ENCODE data around the gene C2CD5. TPM values are rescaled to one million over a fixed set of nuclear protein-coding genes. Genes with fewer than 3 reads are reported as not detected.

C2CD5 gene
- total and polyA plus RNA-seq, 2 of the 4 experiments (the other 2 are of a cell fraction), result 14.5 to 15.8 TPM

DNA sequence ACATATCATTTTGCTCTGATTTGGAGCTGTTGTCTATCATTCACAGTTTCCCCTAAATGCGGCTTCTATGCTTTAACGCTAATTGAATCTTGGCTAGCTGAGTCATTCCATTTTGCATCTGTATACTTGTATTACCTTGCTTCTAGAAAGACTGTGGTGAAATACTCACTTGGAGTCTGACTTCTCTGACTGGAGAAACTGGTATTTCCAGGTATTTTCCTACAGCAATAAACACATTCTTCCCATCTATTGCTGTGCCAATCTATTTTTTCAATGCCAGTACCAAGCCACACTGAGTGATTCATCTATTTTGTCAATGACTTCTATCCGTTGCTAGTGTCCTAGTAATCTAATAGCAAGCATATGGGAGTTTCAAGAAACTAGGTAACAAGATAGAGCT is 133.9 kb downstream of the C2CD5 start:
- Histone ChIP-seq H3K9me1 (ENCODE audit: insufficient read depth, low read length) (no peaks in the 10 kb centered on the region), H3K9ac (ENCODE audit: low read depth, low read length) (no peak overlapping the region), H3K27ac (ENCODE audit: insufficient read depth, low read length) (no peak overlapping the region), H4K5ac (ENCODE audit: low read depth, low read length) (no peak overlapping the region), H4K20me1 (ENCODE audit: insufficient read depth, low read length) (no peaks in the 10 kb centered on the region), H4K91ac (ENCODE audit: insufficient read depth, low read depth, low read length) (no peak overlapping the region), H3K4me2 (ENCODE audit: low read depth, low read length) (no peak overlapping the region), H3K36me3 (ENCODE audit: control insufficient read depth, insufficient read depth, low read length) (no peaks in the 10 kb centered on the region), H2BK15ac (ENCODE audit: low read depth, low read length) (no peak overlapping the region), H3K4me3 (ENCODE audit: insufficient read depth, low read depth, low read length) (no peak overlapping the region), H3K4me1 (ENCODE audit: control insufficient read depth, insufficient read depth, low read length) (no peaks in the 10 kb centered on the region), H3K18ac (ENCODE audit: low read depth, low read length) (no peak overlapping the region), H2BK20ac (ENCODE audit: low read depth, low read length) (no peak overlapping the region), H3K4ac (ENCODE audit: low read depth, low read length) (no peak overlapping the region), H3K79me1 (ENCODE audit: low read depth in 1 of 2, low read length in 2 of 2) (no peaks in the 10 kb centered on the region), H2AK5ac (ENCODE audit: low read depth, low read length) (no peak overlapping the region), H3K56ac (ENCODE audit: extremely low read depth, insufficient read depth, low read length) (no peak overlapping the region), H3K23ac (ENCODE audit: low read depth, low read length) (no peak overlapping the region), H3K9me3 (ENCODE audit: control insufficient read depth, insufficient read depth, low read length) (no peaks in the 10 kb centered on the region), H3K27me3 (ENCODE audit: control insufficient read depth, insufficient read depth, low read length) (no peaks in the 10 kb centered on the region), H2BK120ac (ENCODE audit: low read depth, low read length) (no peak overlapping the region), H2BK5ac (ENCODE audit: low read depth, low read length, poor library complexity, severe bottlenecking) (no peak overlapping the region), H2AFZ (replicated peaks; ENCODE audit: low read length, poor library complexity) (no peak overlapping the region), H2AK9ac (replicated peaks; ENCODE audit: low read depth, low read length, poor library complexity) (no peak overlapping the region), H3K14ac (replicated peaks; ENCODE audit: low read depth, low read length) (no peak overlapping the region), H4K8ac (ENCODE audit: low read depth in 2 of 2, low read length in 2 of 2) (no peak overlapping the region)
- ChIA-PET POLR2A (ENCODE audit: unreplicated experiment) (no interaction called here), CTCF (no interaction called here)
- ATAC-seq (ENCODE audit: low read depth) (no peak), DNase-seq (no peak)
- dilution Hi-C loops (cut with HindIII; ENCODE audit: low sequenced_read_pairs, unreplicated experiment) (no loop called here), in situ Hi-C loops (cut with MboI; ENCODE audit: low sequenced_read_pairs) (no loop called here), intact Hi-C loops (cut with micrococcal nuclease) (no loop called here)
- no TSS peak for BruUV-seq (replicated peaks)
- no CpG with 5 or more reads among the region's 3 CpGs for WGBS, 2 experiments (ENCODE audit: extremely low coverage in 2 of 2, insufficient read length in 1 of 2)
- TF ChIP-seq BHLHE40 (IDR thresholded peaks at IDR 0.05; ENCODE audit: low read depth, low read length), result no peak
- TF ChIP-seq, protein P1, sequence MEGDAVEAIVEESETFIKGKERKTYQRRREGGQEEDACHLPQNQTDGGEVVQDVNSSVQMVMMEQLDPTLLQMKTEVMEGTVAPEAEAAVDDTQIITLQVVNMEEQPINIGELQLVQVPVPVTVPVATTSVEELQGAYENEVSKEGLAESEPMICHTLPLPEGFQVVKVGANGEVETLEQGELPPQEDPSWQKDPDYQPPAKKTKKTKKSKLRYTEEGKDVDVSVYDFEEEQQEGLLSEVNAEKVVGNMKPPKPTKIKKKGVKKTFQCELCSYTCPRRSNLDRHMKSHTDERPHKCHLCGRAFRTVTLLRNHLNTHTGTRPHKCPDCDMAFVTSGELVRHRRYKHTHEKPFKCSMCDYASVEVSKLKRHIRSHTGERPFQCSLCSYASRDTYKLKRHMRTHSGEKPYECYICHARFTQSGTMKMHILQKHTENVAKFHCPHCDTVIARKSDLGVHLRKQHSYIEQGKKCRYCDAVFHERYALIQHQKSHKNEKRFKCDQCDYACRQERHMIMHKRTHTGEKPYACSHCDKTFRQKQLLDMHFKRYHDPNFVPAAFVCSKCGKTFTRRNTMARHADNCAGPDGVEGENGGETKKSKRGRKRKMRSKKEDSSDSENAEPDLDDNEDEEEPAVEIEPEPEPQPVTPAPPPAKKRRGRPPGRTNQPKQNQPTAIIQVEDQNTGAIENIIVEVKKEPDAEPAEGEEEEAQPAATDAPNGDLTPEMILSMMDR (conservative IDR thresholded peaks at IDR 0.05; ENCODE audit: low read depth, low read length), result no peak
- TF ChIP-seq FOS (IDR thresholded peaks at IDR 0.05; ENCODE audit: low read depth, low read length), result no peak
- no peak for TF ChIP-seq SMC3 (IDR thresholded peaks at IDR 0.05; ENCODE audit: low read depth, low read length)
- TF ChIP-seq, protein P2, sequence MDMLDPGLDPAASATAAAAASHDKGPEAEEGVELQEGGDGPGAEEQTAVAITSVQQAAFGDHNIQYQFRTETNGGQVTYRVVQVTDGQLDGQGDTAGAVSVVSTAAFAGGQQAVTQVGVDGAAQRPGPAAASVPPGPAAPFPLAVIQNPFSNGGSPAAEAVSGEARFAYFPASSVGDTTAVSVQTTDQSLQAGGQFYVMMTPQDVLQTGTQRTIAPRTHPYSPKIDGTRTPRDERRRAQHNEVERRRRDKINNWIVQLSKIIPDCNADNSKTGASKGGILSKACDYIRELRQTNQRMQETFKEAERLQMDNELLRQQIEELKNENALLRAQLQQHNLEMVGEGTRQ (IDR thresholded peaks at IDR 0.05; ENCODE audit: low read depth, low read length), result no peak
- TF ChIP-seq POLR2A (IDR thresholded peaks at IDR 0.05; ENCODE audit: low read depth, low read length), result no peak
- TF ChIP-seq MAFK (IDR thresholded peaks at IDR 0.05; ENCODE audit: low read depth, low read length), result no peak
- no peak for TF ChIP-seq CEBPB (IDR thresholded peaks at IDR 0.05; ENCODE audit: low read depth, low read length)
- TF ChIP-seq RAD21 (IDR thresholded peaks at IDR 0.05; ENCODE audit: low read length), result no peak

All from IMR-90 (cell line).